Measurements from ENCODE around the gene NTM.

Gene NTM

GRCh38 chr11:131760091-131761061, 390.0 kb downstream of the NTM start:
- FAIRE-seq (no peak), DNase-seq (ENCODE audit: insufficient read length) (no peak)
- TF ChIP-seq TAF1 (IDR thresholded peaks at IDR 0.05; ENCODE audit: borderline replicate concordance, low read depth, low read length), result no peak
- TF ChIP-seq POLR2AphosphoS5 (IDR thresholded peaks at IDR 0.05; ENCODE audit: low read depth, low read length), result no peak
- no peak for TF ChIP-seq POLR2A (IDR thresholded peaks at IDR 0.05; ENCODE audit: low read depth, low read length)

- no peak for TF ChIP-seq POLR2A (IDR thresholded peaks at IDR 0.05; ENCODE audit: low read depth, low read length)
- no peak for TF ChIP-seq TAF1 (IDR thresholded peaks at IDR 0.05; ENCODE audit: borderline replicate concordance, low read depth, low read length)
- no peak for TF ChIP-seq POLR2AphosphoS5 (IDR thresholded peaks at IDR 0.05; ENCODE audit: low read depth, low read length)
- DNase-seq (ENCODE audit: insufficient read length) (no peak), FAIRE-seq (no peak)
These were observed 392.1 kb downstream of the NTM start for GRCh38 chr11:131762346-131763110.

- DNase-seq (ENCODE audit: insufficient read length) (no peak), FAIRE-seq (no peak)
- TF ChIP-seq POLR2A (IDR thresholded peaks at IDR 0.05; ENCODE audit: low read depth, low read length) (no peak), POLR2AphosphoS5 (IDR thresholded peaks at IDR 0.05; ENCODE audit: low read depth, low read length) (no peak), TAF1 (IDR thresholded peaks at IDR 0.05; ENCODE audit: borderline replicate concordance, low read depth, low read length) (no peak)
These were observed 392.9 kb downstream of the NTM start for GRCh38 chr11:131763193-131763890.

GRCh38 chr11:131764126-131764525, 393.7 kb downstream of the NTM start:
- FAIRE-seq, result no peak
- no peak for TF ChIP-seq TAF1 (IDR thresholded peaks at IDR 0.05; ENCODE audit: borderline replicate concordance, low read depth, low read length)
- no peak for TF ChIP-seq POLR2AphosphoS5 (IDR thresholded peaks at IDR 0.05; ENCODE audit: low read depth, low read length)
- no peak for TF ChIP-seq POLR2A (IDR thresholded peaks at IDR 0.05; ENCODE audit: low read depth, low read length)

GRCh38 chr11:131764649-131765048, 394.2 kb downstream of the NTM start:
- DNase-seq (ENCODE audit: insufficient read length) (no peak), FAIRE-seq (no peak)
- TF ChIP-seq POLR2A (IDR thresholded peaks at IDR 0.05; ENCODE audit: low read depth, low read length), result no peak
- no peak for TF ChIP-seq POLR2AphosphoS5 (IDR thresholded peaks at IDR 0.05; ENCODE audit: low read depth, low read length)
- TF ChIP-seq TAF1 (IDR thresholded peaks at IDR 0.05; ENCODE audit: borderline replicate concordance, low read depth, low read length), result no peak

More at GRCh38 chr11:131764126-131764525, 393.7 kb downstream of the NTM start:
- DNase-seq (ENCODE audit: insufficient read length), result no peak

GRCh38 chr11:131766637-131767036, 396.2 kb downstream of the NTM start:
- TF ChIP-seq POLR2AphosphoS5 (IDR thresholded peaks at IDR 0.05; ENCODE audit: low read depth, low read length) (no peak), TAF1 (IDR thresholded peaks at IDR 0.05; ENCODE audit: borderline replicate concordance, low read depth, low read length) (no peak), POLR2A (IDR thresholded peaks at IDR 0.05; ENCODE audit: low read depth, low read length) (no peak)
- DNase-seq (ENCODE audit: insufficient read length), result no peak
- no peak for FAIRE-seq

- no peak for FAIRE-seq
- no peak for TF ChIP-seq POLR2AphosphoS5 (IDR thresholded peaks at IDR 0.05; ENCODE audit: low read depth, low read length)
- TF ChIP-seq TAF1 (IDR thresholded peaks at IDR 0.05; ENCODE audit: borderline replicate concordance, low read depth, low read length), result no peak
- TF ChIP-seq POLR2A (IDR thresholded peaks at IDR 0.05; ENCODE audit: low read depth, low read length), result no peak
- DNase-seq (ENCODE audit: insufficient read length), result no peak
These were observed 397.0 kb downstream of the NTM start for GRCh38 chr11:131767421-131767820.

- no peak for FAIRE-seq
- TF ChIP-seq POLR2A (IDR thresholded peaks at IDR 0.05; ENCODE audit: low read depth, low read length), result no peak
- TF ChIP-seq TAF1 (IDR thresholded peaks at IDR 0.05; ENCODE audit: borderline replicate concordance, low read depth, low read length), result no peak
- no peak for TF ChIP-seq POLR2AphosphoS5 (IDR thresholded peaks at IDR 0.05; ENCODE audit: low read depth, low read length)
- no peak for DNase-seq (ENCODE audit: insufficient read length)
These were observed 400.4 kb downstream of the NTM start for GRCh38 chr11:131770801-131771200.

- FAIRE-seq (no peak), DNase-seq (ENCODE audit: insufficient read length) (no peak)
- TF ChIP-seq POLR2AphosphoS5 (IDR thresholded peaks at IDR 0.05; ENCODE audit: low read depth, low read length), result no peak
- no peak for TF ChIP-seq POLR2A (IDR thresholded peaks at IDR 0.05; ENCODE audit: low read depth, low read length)
- TF ChIP-seq TAF1 (IDR thresholded peaks at IDR 0.05; ENCODE audit: borderline replicate concordance, low read depth, low read length), result no peak
These were observed 401.1 kb downstream of the NTM start for GRCh38 chr11:131771471-131771870.

- DNase-seq (ENCODE audit: insufficient read length) (no peak), FAIRE-seq (no peak)
- TF ChIP-seq TAF1 (IDR thresholded peaks at IDR 0.05; ENCODE audit: borderline replicate concordance, low read depth, low read length) (no peak), POLR2A (IDR thresholded peaks at IDR 0.05; ENCODE audit: low read depth, low read length) (no peak), POLR2AphosphoS5 (IDR thresholded peaks at IDR 0.05; ENCODE audit: low read depth, low read length) (no peak)
These were observed 403.2 kb downstream of the NTM start for GRCh38 chr11:131773626-131774025.

GRCh38 chr11:131776211-131776610, 405.8 kb downstream of the NTM start:
- FAIRE-seq (no peak), DNase-seq (ENCODE audit: insufficient read length) (no peak)
- TF ChIP-seq POLR2A (IDR thresholded peaks at IDR 0.05; ENCODE audit: low read depth, low read length), result no peak
- TF ChIP-seq TAF1 (IDR thresholded peaks at IDR 0.05; ENCODE audit: borderline replicate concordance, low read depth, low read length), result no peak
- no peak for TF ChIP-seq POLR2AphosphoS5 (IDR thresholded peaks at IDR 0.05; ENCODE audit: low read depth, low read length)

Data from GM12892 (cell line).